GM23338 (cell line): ENCODE results near the gene MALRD1.

ENCODE experiments used
- CREB1 ChIP-seq: fragments of 250-450 bp; sonication (Bioruptor Pico); IDR thresholded peaks from 2 replicates; pipeline ENCODE4 v1.5.0; 2020; ENCODE audit warnings: low read depth, mild to moderate bottlenecking, moderate library complexity
- EZH2phosphoT487 ChIP-seq: fragments of 200-600 bp; sonication (generic); IDR thresholded peaks from one replicate; pipeline ENCODE4 v1.8.1; 2018; ENCODE audit warnings: antibody characterized with exemption; ENCODE audit not compliant: unreplicated experiment
- POLR2AphosphoS5 ChIP-seq: IDR thresholded peaks from 2 replicates; pipeline ENCODE4 v1.6.1; 2016; ENCODE audit warnings: antibody characterized with exemption, low read depth
- TF ChIP-seq, protein P1 (sequence below), 2 experiments: fragments of 200-600 bp in 1 of 2; sonication (generic) in 1 of 2; conservative IDR thresholded peaks; 2 replicates each; pipeline versions ENCODE4 v1.5.1 to v1.6.1; 2016 to 2017; ENCODE audit warnings: antibody characterized with exemption in 2 of 2, low read depth in 2 of 2, mild to moderate bottlenecking in 2 of 2, moderate library complexity in 1 of 2
- TF ChIP-seq, protein P2 (sequence below): IDR thresholded peaks from one replicate; pipeline ENCODE4 v1.6.1; 2018; ENCODE audit warnings: antibody characterized with exemption; ENCODE audit not compliant: unreplicated experiment

DNA sequence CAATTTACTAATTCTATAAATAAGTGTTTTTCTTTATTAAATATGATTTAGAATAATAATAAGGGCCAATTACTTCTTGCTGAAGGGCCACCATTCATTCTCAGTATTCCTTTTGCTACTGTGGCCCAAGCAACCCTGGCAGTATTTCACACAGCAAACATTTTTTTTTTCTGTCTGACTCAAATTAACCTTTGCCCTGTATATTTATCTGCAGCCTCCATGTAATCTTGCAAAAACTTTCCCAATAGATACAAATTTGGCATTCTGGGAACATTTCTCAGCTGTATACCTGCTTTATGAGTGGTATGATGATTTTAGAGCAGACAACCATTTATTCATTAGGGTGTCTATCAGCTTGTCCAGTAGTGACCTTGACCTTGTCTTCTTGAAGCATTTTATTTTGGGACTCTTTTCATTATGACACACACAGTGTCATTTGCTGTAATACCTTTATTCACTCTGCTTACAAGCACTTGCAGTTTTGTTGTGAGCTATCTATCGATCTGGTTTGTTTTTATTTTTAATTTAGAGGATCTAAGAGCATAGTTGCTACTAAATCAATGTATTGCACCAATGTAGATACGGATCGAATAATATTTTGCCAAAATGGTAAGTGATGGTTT, 607.9 kb downstream of the MALRD1 start:
- TF ChIP-seq EZH2phosphoT487 (no peak), CREB1 (no peak), POLR2AphosphoS5 (no peak)
- TF ChIP-seq, protein P1, sequence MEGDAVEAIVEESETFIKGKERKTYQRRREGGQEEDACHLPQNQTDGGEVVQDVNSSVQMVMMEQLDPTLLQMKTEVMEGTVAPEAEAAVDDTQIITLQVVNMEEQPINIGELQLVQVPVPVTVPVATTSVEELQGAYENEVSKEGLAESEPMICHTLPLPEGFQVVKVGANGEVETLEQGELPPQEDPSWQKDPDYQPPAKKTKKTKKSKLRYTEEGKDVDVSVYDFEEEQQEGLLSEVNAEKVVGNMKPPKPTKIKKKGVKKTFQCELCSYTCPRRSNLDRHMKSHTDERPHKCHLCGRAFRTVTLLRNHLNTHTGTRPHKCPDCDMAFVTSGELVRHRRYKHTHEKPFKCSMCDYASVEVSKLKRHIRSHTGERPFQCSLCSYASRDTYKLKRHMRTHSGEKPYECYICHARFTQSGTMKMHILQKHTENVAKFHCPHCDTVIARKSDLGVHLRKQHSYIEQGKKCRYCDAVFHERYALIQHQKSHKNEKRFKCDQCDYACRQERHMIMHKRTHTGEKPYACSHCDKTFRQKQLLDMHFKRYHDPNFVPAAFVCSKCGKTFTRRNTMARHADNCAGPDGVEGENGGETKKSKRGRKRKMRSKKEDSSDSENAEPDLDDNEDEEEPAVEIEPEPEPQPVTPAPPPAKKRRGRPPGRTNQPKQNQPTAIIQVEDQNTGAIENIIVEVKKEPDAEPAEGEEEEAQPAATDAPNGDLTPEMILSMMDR (conservative IDR thresholded peaks at IDR 0.05; ENCODE audit: low read depth in 2 of 2) = no peak
- TF ChIP-seq, protein P2, sequence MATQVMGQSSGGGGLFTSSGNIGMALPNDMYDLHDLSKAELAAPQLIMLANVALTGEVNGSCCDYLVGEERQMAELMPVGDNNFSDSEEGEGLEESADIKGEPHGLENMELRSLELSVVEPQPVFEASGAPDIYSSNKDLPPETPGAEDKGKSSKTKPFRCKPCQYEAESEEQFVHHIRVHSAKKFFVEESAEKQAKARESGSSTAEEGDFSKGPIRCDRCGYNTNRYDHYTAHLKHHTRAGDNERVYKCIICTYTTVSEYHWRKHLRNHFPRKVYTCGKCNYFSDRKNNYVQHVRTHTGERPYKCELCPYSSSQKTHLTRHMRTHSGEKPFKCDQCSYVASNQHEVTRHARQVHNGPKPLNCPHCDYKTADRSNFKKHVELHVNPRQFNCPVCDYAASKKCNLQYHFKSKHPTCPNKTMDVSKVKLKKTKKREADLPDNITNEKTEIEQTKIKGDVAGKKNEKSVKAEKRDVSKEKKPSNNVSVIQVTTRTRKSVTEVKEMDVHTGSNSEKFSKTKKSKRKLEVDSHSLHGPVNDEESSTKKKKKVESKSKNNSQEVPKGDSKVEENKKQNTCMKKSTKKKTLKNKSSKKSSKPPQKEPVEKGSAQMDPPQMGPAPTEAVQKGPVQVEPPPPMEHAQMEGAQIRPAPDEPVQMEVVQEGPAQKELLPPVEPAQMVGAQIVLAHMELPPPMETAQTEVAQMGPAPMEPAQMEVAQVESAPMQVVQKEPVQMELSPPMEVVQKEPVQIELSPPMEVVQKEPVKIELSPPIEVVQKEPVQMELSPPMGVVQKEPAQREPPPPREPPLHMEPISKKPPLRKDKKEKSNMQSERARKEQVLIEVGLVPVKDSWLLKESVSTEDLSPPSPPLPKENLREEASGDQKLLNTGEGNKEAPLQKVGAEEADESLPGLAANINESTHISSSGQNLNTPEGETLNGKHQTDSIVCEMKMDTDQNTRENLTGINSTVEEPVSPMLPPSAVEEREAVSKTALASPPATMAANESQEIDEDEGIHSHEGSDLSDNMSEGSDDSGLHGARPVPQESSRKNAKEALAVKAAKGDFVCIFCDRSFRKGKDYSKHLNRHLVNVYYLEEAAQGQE = no peak
